Loucy (cell line): Measurements from ENCODE around the gene PTMA.
"Not testable (repeated sequence)": the region's sequence is repeated elsewhere in the genome, so short reads cannot be mapped to it uniquely, and the experiment has no call there.

ENCODE experiments used
- H2AFZ ChIP-seq: fragments of 200-600 bp; sonication (generic); 2 replicates; pipeline ENCODE4 v1.6.0; 2016; ENCODE audit warnings: antibody characterized with exemption, mild to moderate bottlenecking, low read length, moderate library complexity
- H3F3A ChIP-seq: fragments of 200-600 bp; 2 replicates; pipeline ENCODE4 v1.6.0; 2016; ENCODE audit warnings: antibody characterized with exemption, low read depth, mild to moderate bottlenecking
- H3K27me3 ChIP-seq: fragments of 200-600 bp; sonication (generic); 2 replicates; pipeline ENCODE4 v1.6.1; 2014; ENCODE audit warnings: low read length, mild to moderate bottlenecking; ENCODE audit not compliant: insufficient read depth, poor library complexity, severe bottlenecking
- H3K36me3 ChIP-seq: fragments of 200-600 bp; sonication (generic); 2 replicates; pipeline ENCODE4 v1.6.1; 2016; ENCODE audit warnings: low read length; ENCODE audit not compliant: insufficient read depth
- H3K4me1 ChIP-seq: fragments of 200-600 bp; sonication (generic); 2 replicates; pipeline ENCODE4 v1.5.1; 2014; ENCODE audit warnings: low read length, mild to moderate bottlenecking; ENCODE audit not compliant: insufficient read depth, poor library complexity, severe bottlenecking
- H3K4me2 ChIP-seq: fragments of 200-600 bp; sonication (generic); 2 replicates; pipeline ENCODE4 v1.6.0; 2014; ENCODE audit warnings: antibody characterized with exemption, low read length, low read depth, mild to moderate bottlenecking; ENCODE audit not compliant: poor library complexity, severe bottlenecking
- H3K4me3 ChIP-seq: fragments of 200-600 bp; sonication (generic); 2 replicates; pipeline ENCODE4 v1.5.1; 2014; ENCODE audit warnings: low read length, mild to moderate bottlenecking, mixed read lengths; ENCODE audit not compliant: poor library complexity, severe bottlenecking
- H3K79me2 ChIP-seq: fragments of 200-600 bp; sonication (generic); 2 replicates; pipeline ENCODE4 v1.6.1; 2014; ENCODE audit warnings: low read length; ENCODE audit not compliant: insufficient read depth
- H3K9ac ChIP-seq: fragments of 200-600 bp; sonication (generic); 2 replicates; pipeline ENCODE4 v1.6.0; 2014; ENCODE audit warnings: mild to moderate bottlenecking, low read depth, low read length, moderate library complexity; ENCODE audit not compliant: poor library complexity, severe bottlenecking
- H3K9me2 ChIP-seq: fragments of 200-600 bp; sonication (generic); replicated peaks from 2 replicates; pipeline ENCODE4 v1.6.1; 2016; ENCODE audit warnings: low read depth, low read length, mixed read lengths
- H3K9me3 ChIP-seq: fragments of 200-600 bp; sonication (generic); 2 replicates; pipeline ENCODE4 v1.6.1; 2014; ENCODE audit warnings: mild to moderate bottlenecking, antibody characterized with exemption, low read length, low read depth; ENCODE audit not compliant: insufficient read depth
- H4K20me1 ChIP-seq: fragments of 200-600 bp; sonication (generic); 2 replicates; pipeline ENCODE4 v1.6.0; 2014; ENCODE audit warnings: antibody characterized with exemption, low read length, mild to moderate bottlenecking; ENCODE audit not compliant: insufficient read depth, poor library complexity, severe bottlenecking
- CTCF ChIP-seq: fragments of 200-600 bp; sonication (generic); conservative IDR thresholded peaks from 2 replicates; pipeline ENCODE4 v1.5.1; 2014; ENCODE audit warnings: mild to moderate bottlenecking, antibody characterized with exemption, low read length
- EZH2phosphoT487 ChIP-seq: fragments of 200-600 bp; IDR thresholded peaks from 2 replicates; pipeline ENCODE4 v1.6.1; 2018; ENCODE audit warnings: antibody characterized with exemption, mild to moderate bottlenecking, moderate library complexity, borderline replicate concordance

Gene PTMA

GRCh38 chr2:231710799-231711676, 2.7 kb downstream of the PTMA start:
- Histone ChIP-seq H3K79me2 (peaks cover 90% of the 10 kb centered on the region), H3K4me1 (peaks cover 26% of the 10 kb centered on the region), H3K4me2 (peak overlapping the region; percentile 100), H3K9me3 (no peaks in the 10 kb centered on the region), H4K20me1 (peaks cover 59% of the 10 kb centered on the region), H3F3A (peaks cover 28% of the 10 kb centered on the region), H2AFZ (no peak overlapping the region), H3K9ac (peak overlapping the region; percentile 100), H3K9me2 (no peaks in the 10 kb centered on the region), H3K4me3 (peak overlapping the region; percentile 100), H3K27me3 (peaks cover 45% of the 10 kb centered on the region), H3K36me3 (peaks cover 59% of the 10 kb centered on the region)
- TF ChIP-seq EZH2phosphoT487 (no peak), CTCF (no peak)

- H3K79me2 ChIP-seq: peaks cover 84% of the 10 kb centered on the region
Measured at GRCh38 chr2:231711677-231712450, 3.5 kb downstream of the PTMA start.

GRCh38 chr2:231712451-231713021, 4.2 kb downstream of the PTMA start:
- H3K4me3 ChIP-seq: peak overlapping the region; percentile 100
- peaks cover 59% of the 10 kb centered on the region for H4K20me1 ChIP-seq
- peaks cover 28% of the 10 kb centered on the region for H3F3A ChIP-seq
- peak overlapping the region; percentile 100 for H3K9ac ChIP-seq
- not testable (repeated sequence) for H3K9me2 ChIP-seq, H3K9me3 ChIP-seq, H2AFZ ChIP-seq
- H3K27me3 ChIP-seq: peaks cover 42% of the 10 kb centered on the region
- peaks cover 24% of the 10 kb centered on the region for H3K4me1 ChIP-seq
- peak overlapping the region; percentile 100 for H3K4me2 ChIP-seq
- H3K79me2 ChIP-seq: peaks cover 79% of the 10 kb centered on the region
- H3K36me3 ChIP-seq: peaks cover 59% of the 10 kb centered on the region

More at GRCh38 chr2:231711677-231712450, 3.5 kb downstream of the PTMA start:
- H3K4me3 ChIP-seq: peak overlapping the region; percentile 100
- H3K27me3 ChIP-seq: peaks cover 45% of the 10 kb centered on the region
- peaks cover 26% of the 10 kb centered on the region for H3K4me1 ChIP-seq
- H3K4me2 ChIP-seq: peak overlapping the region; percentile 100
- no peaks in the 10 kb centered on the region for H3K9me2 ChIP-seq
- H3K9me3 ChIP-seq: no peaks in the 10 kb centered on the region
- peaks cover 28% of the 10 kb centered on the region for H3F3A ChIP-seq
- H4K20me1 ChIP-seq: peaks cover 59% of the 10 kb centered on the region
- TF ChIP-seq EZH2phosphoT487 (no peak), CTCF (no peak)
- peak overlapping the region; percentile 100 for H3K9ac ChIP-seq
- H3K36me3 ChIP-seq: peaks cover 59% of the 10 kb centered on the region
- no peak overlapping the region for H2AFZ ChIP-seq

GRCh38 chr2:231713406-231713729, 5.0 kb downstream of the PTMA start:
- Histone ChIP-seq H3K4me2 (peak overlapping the region; percentile 96), H3K27me3 (peaks cover 39% of the 10 kb centered on the region), H4K20me1 (peaks cover 59% of the 10 kb centered on the region), H3K4me3 (peak overlapping the region; percentile 74), H3K9ac (peak overlapping the region; percentile 55), H3F3A (peaks cover 28% of the 10 kb centered on the region), H3K79me2 (peaks cover 74% of the 10 kb centered on the region), H3K4me1 (peaks cover 22% of the 10 kb centered on the region), H3K36me3 (peaks cover 59% of the 10 kb centered on the region)
- not testable (repeated sequence) for H3K9me3 ChIP-seq, H2AFZ ChIP-seq, H3K9me2 ChIP-seq
